Measurements from ENCODE around the gene ELAVL4.
A peak's percentile ranks its signal among the peaks of the same experiment; 100 is the strongest.

ELAVL4 gene

DNA sequence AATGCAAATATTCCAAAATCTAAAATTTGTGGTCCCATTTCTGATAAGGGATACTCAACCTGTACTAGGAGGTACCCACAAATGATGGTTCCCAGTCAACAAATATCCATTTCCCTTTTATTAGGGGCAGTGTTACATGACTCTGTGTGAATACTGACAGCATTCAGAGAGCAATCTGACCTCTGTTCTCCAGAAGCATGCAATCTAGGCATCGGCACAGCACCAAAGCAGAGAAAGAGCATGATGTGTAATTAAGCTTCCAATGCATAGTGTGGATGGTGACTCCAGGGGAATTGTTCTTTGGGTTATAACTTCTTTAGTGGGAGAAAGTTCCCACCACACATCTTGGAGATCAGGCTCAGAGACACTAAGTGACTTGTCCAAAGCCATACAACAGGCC, 71.6 kb downstream of the ELAVL4 start:
- DNase-seq, result no peak

DNA sequence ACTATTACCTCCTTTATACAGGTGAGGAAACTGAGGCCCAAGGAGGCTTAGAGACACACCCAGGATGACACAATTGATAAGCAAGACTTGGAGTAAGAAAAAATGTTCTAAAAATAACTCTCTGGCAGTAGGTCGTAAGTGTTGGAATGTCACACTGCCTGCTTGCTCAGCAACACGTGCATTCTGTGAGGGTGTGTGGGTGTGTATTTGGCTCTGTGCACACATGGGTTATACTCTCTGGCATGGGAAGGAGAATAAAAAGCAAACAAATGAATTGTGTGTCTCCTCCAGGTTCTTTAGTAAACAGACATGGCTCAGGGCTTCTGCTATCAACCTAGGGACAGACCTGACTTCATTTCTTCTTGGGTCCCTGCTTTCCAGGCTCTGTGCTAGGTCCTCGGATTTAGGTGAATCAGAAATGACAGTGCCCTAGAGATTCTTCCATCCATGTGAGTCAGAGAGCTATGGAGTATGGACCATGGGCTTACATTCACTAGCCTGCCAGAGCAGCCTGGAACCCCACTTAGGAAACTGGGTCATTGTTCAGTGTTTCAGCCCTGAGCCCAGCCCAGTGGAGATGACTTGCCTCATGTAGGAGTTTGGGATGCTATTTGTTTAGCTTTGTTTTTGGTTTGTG, 72.4 kb downstream of the ELAVL4 start:
- no peak for DNase-seq

DNA sequence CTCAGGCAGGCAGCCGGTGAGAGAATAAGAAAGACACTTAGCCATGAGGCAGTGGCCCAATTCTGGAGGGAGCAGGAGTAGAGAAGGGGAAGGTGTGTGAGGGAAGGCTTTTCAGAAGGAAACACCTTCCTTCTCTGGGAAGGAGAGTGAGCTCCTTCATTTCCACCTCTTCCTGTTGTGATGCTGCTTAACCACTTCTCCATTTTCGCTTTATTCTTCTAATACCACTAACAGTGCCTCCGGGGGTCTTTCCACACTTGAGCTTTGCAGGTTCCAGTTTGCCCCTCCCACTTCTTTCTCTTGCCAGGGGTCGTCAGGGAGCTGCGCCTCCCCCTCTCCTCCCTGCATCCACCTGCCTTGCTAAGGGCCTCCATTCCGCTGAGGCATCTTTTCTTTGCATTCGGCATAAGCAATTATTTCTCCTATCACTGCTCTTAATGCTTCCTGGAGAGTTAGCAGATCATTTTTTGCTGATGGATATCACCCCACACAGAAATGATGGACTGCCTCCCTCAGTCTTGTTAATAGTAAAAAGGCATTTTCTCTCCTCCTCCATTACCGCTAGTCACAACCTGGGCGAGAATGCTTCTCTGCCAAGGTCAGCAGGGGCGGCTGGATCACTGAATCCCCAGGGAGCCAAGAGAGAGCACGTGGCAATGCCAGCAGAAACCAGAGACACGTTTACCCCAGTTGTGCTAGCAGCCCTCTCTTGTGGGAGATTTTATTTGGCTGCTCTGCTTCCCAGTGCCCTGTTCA, 74.8 kb downstream of the ELAVL4 start:
- DNase-seq, result no peak

DNA sequence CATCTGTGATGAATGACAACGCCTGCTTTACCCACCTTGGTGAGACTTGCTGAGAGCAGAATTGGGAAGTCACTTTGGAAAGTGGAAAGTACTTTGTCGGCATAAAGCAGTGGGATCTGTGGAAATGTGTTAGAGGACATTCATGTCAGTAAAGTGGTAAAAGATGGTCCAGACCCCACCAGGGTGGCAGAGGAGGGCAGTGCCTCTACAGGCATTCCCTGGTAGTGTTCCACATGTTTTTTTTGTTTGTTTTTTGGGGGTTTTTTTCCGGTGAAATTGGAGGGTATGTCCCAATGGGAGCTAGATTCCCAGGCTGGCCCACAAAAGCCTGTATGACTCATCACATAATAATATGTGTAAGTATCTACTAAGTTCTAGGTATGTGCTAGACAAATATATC, 80.6 kb downstream of the ELAVL4 start:
- no peak for DNase-seq

DNA sequence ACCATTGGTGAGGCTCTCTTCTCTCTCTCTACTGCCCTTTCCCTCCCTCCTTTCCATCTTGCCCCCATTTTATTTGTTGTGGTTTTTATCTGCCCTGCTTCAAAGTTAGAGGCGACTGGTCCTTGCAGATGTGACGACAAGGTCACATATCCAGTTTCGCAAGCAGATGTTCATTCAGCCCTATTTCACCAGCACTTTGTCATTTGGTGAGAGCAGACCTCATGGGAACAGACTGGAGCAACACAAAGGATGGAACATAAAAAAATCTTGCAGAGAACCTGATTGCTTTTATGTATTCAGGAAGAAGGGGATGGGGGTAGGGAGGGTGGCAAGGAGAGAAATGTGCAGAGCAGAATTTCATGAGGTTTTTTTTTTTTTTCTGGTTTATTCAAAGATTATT, 84.3 kb downstream of the ELAVL4 start:
- DNase-seq, result no peak

DNA sequence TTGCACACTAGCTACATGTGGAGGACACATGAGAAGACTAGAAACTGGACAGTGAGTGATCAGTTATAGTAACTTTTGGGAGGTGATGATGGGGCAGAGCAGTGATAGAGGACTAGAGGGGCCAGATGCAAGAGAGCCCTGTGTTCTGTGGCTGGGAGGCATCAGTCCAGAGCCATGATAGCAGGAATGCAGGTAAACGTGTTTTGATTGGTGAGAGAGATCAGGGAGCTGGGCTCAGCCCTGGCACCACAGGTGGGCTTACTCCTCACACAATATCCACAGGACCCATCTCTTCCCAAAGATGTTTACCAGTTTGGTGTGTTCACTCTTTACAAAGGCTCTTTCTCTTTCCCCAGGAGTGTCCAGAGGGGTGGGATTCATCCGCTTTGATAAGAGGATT, 86.5 kb downstream of the ELAVL4 start:
- DNase-seq, result no peak

DNA sequence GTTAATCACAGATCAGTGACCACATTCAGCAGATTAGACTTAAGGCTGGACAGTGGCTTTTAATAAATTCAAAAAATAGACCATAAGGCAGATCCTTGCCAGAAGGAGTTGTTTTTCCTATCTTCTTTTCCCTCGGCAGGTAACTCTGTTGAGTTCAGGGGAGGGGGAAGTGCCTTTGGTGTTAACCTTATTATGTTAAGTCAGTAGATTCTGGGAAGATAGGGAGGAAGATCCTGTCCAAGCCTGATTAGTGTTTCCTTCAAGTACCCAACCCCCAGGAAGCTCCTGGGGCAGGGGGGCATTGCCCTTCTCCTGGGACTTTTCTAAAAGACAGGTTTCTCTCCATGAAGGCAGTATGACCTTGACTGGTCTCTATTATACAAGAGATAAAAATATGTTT, 87.4 kb downstream of the ELAVL4 start:
- DNase-seq, result no peak

DNA sequence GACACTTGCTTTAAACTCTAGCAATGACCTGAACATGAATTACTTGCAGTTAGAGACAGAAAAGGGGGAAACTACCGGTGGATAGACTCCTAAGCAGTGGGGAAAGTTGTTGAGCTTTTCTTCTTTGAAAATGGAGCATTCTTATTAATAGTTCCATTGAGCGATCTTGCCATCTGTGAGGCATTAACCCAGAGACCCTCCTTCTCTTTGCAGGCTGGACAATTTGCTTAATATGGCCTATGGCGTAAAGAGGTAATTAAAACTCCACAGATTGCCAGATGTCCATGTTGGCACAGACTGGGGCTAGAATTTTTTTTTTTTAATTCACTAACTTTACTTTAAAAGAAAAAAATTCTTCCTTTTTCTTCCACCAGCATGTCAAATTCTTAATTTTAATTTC, 88.5 kb downstream of the ELAVL4 start:
- no peak for DNase-seq

DNA sequence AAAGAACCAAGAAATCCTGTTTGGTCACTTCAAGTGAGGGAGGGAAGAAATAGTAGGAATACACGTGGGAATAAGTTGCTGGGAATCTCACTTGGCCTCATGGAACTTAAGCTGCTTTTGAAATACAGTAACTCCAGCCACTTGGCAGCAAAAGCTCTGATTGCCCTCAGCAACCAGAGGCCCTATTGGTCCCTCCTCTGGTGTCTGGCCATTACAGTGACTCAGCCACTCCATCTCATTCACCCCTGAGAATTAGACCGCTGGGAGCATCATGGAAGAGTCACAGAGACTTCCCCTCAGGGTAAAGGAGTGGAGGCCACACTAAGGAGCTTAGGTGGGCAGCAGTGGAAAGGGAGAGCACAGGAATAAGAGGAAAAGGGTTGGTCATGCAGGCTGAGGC, 99.6 kb downstream of the ELAVL4 start:
- DNase-seq, result no peak

DNA sequence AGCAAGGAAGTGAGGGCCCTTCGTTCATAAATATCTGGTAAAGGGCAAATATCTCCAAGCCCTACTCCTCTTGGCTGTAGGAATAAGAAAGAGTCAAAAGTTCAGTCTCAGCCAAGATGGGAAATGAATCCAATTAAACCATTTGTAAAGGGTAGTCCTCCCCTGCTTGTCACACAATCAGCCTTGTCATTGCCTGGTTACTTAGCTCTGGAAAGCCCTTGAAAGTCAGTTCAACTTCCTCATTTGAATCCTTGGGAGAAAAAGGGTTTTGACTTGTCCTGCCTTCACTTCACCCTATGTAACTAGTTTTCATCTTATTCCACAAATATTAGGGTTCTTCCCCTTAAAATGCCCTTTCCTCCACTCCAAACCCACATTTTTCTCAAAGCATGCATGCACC, 100.0 kb downstream of the ELAVL4 start:
- no peak for DNase-seq

DNA sequence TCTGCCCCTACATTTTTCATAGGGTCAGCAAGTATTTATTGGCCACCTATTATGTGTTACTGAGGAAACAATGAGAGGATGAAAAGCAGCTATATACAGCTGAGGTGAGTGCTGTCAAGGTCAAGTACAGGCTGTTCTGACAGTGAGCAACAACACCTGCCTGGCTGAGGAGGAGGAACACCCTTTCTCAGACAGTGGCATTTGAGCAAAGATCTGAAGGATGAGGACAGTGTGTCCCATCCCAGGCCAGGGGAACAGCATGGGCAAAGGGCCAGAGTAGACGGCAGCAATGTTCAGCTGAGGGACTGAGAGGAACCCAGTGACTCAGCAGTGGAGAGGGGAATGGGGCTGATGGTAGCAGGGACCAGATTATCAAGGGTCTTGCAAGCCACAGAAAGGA, 101.0 kb downstream of the ELAVL4 start:
- no peak for DNase-seq

DNA sequence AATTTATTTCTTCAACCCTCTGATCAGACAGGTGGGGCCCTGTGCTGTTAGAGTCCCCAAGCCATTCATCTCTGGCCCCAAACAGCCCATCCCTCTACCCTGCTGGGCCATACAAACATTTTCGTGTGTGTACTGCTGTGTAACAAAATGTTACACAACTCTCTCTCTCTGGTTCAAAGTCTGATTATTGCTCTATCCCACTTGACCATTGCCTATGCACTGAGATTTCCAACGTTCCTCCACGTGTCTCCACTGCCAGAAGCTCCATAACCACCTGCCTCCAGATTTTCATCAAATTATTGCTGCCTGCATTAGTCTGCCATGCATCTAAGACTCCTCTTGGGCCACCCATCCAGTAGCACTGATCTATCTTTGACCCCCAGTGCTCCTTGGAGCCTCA, 104.8 kb downstream of the ELAVL4 start:
- DNase-seq, result no peak

DNA sequence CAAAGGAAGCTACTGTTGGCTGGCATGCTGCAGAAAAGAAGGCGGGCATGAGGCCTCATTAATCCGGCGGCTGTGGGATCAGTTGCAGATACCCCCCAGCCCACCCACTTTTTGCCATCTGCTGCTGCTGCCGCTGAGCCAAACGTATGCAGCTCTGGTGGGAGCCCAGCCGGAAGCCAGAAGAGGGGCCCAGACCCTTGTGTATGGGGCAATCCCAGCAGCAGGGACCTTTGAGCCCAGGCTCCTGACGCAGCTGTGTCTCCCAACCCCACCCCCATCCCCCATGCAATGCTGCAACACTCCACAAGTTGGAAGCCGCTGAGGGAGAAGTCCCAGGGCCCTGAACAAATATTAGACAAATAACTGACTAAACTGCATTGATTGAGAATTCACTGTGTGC, 106.0 kb downstream of the ELAVL4 start:
- DNase-seq, result no peak

DNA sequence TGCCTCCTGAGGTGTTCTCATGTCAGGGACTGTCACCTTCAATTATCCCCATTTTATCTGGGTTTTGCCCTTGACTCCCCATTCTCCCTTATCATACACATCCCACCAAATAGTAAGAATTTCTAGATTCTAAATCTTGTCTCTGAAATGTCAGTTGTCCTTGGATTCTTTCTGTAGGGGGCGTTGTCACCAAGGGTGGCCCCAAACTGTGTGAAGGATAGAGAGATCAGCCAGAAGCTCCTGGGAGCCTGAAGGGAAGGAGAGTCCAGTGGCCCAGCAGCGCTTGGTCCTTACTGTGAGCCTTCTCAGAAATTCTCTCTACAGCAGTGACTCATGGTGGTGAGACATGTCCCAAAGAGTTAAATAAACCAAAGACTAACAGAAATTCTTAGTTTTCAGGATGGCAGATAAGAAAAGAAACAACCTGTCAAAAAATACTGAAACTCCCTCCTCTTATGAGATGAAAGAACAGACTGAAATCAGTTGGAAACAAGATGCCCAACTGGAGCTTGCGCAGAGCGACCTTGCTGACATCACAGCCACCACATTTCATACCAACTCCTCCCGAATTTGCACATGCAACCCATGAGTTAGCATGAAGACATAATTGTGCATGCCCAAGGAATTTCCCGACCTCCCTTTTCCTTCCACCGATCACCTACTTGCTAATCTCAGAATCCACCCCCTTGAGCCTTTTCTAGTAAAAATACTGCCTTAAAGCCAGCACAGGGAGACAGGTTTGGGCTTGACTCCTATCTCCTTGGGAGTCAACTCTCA, 109.8 kb downstream of the ELAVL4 start:
- DNase-seq, result no peak

DNA sequence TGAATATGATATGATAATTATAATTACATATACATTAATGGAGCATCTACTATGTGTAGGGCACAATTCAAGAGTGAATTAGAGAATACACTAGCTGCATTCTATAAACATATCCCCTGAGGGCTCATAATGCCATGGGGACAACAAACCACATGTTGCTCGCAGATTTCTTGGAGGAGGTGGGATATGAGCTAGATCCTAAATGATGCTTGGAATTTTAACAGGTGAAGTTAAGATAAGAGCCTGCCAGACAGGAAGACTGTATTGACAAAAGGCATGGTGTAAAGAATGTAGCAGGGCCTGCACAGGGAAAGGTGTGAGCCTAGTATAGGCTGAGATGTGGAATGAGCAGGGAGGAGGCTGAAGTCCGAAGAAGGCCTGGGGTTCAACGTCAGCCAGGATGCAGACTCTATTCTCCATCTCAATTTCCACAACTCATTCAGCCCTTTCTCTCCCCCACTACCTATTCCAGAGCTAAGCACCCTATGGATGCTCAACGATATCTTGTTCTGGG, 120.2 kb downstream of the ELAVL4 start:
- no peak for DNase-seq

DNA sequence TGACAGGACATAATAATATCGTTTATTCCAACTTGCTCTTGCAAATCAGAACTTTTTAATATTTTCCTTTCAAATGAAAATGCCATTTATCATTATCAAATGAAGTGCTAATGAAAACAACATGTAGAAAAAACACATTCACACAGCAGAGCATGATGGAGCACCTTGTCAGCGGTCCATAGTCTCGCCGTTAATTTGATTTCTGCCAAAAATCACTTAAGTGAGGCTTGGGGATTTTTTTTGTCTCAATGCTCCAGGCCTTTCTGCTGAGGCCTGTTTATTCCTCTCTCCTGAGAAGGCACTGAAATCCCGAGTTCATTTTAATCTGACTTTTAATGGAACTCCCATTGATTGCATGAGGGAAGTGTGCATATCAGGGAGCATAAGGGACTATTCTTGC, 122.5 kb downstream of the ELAVL4 start:
- DNase-seq, result no peak

DNA sequence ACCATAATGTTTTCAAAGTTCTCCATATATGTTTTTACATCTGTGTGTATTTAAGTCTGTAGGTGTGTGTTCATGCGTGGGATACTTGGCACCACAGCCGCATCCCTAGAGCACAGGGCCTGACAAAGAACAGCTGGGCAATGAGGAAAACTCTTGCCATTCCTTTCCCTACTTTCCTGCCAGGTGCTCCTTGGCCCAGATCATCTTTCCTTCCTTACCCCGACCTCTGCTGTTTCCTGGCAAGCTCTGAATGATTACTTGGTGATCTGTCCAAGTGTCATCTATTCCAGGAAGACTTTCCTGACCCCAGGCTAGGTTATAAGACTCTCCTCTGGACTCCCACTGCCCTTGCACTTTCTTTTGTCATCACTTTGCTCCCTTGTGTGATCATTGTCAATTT, 123.6 kb downstream of the ELAVL4 start:
- no peak for DNase-seq

DNA sequence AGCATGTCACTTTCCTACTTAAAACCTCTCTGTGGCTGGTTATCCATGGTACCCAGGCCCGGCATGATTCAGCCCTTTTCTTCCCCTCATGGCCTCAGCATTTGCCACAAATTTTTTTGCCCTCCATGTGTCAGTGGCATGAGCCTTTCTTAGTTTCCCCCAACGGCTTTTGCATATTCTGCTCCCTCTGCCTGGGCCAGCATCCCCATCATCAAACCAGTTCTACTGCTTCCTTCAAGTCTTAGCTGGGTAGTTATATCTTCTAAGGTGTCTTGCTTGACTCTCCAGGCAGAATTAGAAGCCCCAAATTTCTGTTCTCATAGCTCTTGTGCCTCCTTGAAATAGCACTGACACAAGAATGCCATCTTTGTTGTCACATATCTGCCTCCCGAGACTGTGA, 127.9 kb downstream of the ELAVL4 start:
- no peak for DNase-seq

DNA sequence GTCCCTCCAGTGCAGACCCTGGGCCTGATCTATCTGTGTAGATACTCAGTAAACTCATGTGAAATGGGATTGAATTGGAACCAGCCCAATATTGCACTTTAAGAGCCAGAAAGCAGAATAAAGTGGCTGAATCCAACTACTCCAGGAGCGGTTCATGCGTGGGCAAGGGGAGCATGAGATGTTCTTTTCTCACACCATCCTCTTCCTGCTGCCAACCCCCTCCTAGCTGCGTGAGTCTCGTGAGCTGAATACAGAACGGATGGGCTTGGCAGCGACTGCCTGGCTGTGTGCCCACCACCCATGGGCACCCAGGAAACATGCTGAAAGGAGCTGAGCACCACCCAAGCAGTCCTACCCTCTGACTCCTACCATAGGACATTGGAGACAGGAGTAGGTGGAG, 128.3 kb downstream of the ELAVL4 start:
- DNase-seq, result peak; percentile 38

DNA sequence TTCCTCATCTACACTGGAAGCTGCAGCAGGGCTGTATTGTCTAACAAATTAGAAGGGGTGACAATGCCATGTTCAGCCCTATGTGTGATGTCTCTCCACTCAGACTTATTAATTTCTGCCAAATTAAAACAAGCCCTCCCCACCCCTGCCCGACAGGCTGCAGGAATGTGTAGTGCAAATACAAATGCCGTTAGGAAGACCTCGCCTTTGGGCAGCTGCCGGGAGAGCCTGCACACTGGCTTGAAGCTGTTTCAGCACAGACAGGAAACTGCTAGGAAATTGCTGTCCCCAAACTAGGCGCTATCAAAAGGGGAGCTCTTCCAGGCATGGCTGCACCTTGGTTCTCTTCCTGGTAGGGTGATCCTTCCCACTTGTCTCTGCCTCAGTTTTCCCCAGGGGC, 135.2 kb downstream of the ELAVL4 start:
- no peak for DNase-seq

DNA sequence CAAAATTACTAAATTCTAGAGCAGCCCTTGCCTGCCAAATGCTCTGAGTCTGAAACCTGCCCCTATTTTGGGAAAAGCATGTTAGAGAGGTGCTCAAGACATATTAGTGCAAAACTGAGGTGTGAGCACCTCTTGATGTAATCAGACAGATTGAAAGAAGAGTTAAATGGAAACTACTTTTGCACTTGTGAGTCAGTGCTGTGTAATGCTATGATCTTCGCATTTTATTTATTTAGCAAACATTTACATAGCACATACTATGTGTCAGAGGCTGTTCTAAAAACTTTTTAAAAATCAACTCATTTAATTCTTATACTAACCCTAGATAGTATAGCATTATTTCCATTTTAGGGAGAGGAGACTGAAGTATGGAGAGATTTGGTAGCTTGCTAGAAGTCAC, 138.1 kb downstream of the ELAVL4 start:
- DNase-seq, result no peak

DNA sequence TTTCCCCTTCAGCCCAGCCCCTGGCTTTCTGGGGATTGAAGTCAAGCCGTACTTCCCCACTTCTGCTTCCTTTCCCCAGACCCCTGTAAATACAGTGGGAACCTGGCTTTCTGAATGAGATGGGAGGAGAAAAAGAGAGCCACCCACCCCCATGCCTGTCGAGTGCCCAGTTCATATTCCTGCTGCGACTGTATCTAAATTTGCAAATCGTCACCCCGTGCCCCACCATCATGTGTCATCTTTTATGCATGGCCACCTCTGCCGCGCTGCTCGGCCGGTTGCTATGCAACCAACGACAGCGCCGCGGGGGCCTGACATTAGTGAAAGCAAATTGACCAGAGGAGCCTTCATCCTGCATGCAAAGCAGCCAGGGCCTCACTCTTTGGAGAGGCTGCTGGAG, 143.0 kb downstream of the ELAVL4 start:
- peak; percentile 71 for DNase-seq

DNA sequence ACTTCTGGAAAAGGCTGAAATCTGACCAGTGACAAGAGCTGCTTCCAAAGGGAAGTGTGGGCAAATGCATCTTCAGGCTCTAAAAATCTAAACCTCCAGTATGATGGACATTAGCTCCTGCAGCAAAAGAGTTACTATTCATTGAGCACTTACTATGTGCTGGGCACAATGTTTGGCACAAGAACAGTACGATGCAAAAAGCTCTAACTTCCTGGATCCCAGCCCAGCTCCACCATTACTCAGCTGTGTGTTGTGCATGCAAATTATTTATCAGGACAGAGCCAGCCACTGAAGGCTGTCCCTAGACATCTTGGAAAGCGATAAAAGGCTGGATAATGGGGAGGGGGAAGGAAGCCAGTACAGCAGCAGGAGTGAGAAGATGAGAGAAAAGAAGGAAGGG, 143.5 kb downstream of the ELAVL4 start:
- no peak for DNase-seq

All from NCI-H1105 (cell line).